HS-27A (cell line): Measurements from ENCODE around the gene CCIN.
"Not testable (repeated sequence)": the region's sequence is repeated elsewhere in the genome, so short reads cannot be mapped to it uniquely, and the experiment has no call there.

ENCODE experiments used
- DNase-seq: peaks from one replicate; pipeline ENCODE4 v3.0.0-alpha.2; 2012; ENCODE audit warnings: low read depth, missing footprints

Gene CCIN

GRCh38 chr9:36169166-36169565 lies at the start of gene CCIN:
CCIN (plus strand) TSS chr9:36169388; CDS start chr9:36169503, 115 bp downstream.
- no peak for DNase-seq

GRCh38 chr9:36119476-36119875 lies 49.7 kb upstream of the CCIN start:
- no peak for DNase-seq

- DNase-seq = no peak
These were observed 48.5 kb upstream of the CCIN start for GRCh38 chr9:36120705-36121104.

GRCh38 chr9:36121971-36122370 lies 47.2 kb upstream of the CCIN start:
- no peak for DNase-seq

GRCh38 chr9:36123515-36123914 lies 45.7 kb upstream of the CCIN start:
- DNase-seq = no peak

- DNase-seq = no peak
These were observed 43.9 kb upstream of the CCIN start for GRCh38 chr9:36125062-36125855.

- no peak for DNase-seq
These were observed 43.0 kb upstream of the CCIN start for GRCh38 chr9:36126016-36126730.

- DNase-seq = no peak
These were observed 41.4 kb upstream of the CCIN start for GRCh38 chr9:36127652-36128244.

GRCh38 chr9:36128349-36128748 lies 40.8 kb upstream of the CCIN start:
- DNase-seq = no peak

GRCh38 chr9:36129139-36129538 lies 40.0 kb upstream of the CCIN start:
- DNase-seq = no peak

GRCh38 chr9:36131666-36132065 lies 37.5 kb upstream of the CCIN start:
- not testable (repeated sequence) for DNase-seq

GRCh38 chr9:36132086-36132485 lies 37.1 kb upstream of the CCIN start:
- DNase-seq = no peak

- DNase-seq = no peak
These were observed 34.3 kb upstream of the CCIN start for GRCh38 chr9:36134761-36135505.

GRCh38 chr9:36135741-36136271 lies 33.4 kb upstream of the CCIN start:
- no peak for DNase-seq

- DNase-seq = peak; percentile 26
These were observed 32.8 kb upstream of the CCIN start, which contains the start of gene GLIPR2 for GRCh38 chr9:36136272-36136893. GLIPR2 (plus strand) TSS chr9:36136733; CDS start chr9:36136779, 46 bp downstream.

GRCh38 chr9:36136894-36137391 lies 32.2 kb upstream of the CCIN start:
- DNase-seq = no peak

GRCh38 chr9:36137392-36138004 lies 31.7 kb upstream of the CCIN start:
- DNase-seq = no peak

GRCh38 chr9:36138496-36138895 lies 30.7 kb upstream of the CCIN start:
- no peak for DNase-seq

- DNase-seq = no peak
These were observed 30.3 kb upstream of the CCIN start for GRCh38 chr9:36138901-36139300.
